IMR-90 (cell line): ENCODE data around the gene PDZD2. TPM values are rescaled to one million over a fixed set of nuclear protein-coding genes. Genes with fewer than 3 reads are reported as not detected.

Source experiments
- ATAC-seq: fragments of 200-7000 bp; cut with Tn5 transposase; 2 replicates; pipeline ENCODE4 v1.9.1; 2020; ENCODE audit warnings: low read depth, mild to moderate bottlenecking, moderate library complexity
- BruUV-seq: library from RNA; stranded (reverse); fragments of 400-500 nt; replicated peaks from 2 replicates; lab custom pipeline; 2021; lab: Mats Ljungman, UMichigan
- CTCF ChIA-PET: fragments of 300-600 bp; formaldehyde crosslinking; extraction: SDS; loops from one replicate; lab custom pipeline; 2021; ENCODE audit warnings: antibody characterized with exemption; lab: Yijun Ruan, JAX
- POLR2A ChIA-PET: fragments of 300-600 bp; sonication (Branson Sonifier 250); formaldehyde crosslinking; loops from one replicate; lab custom pipeline; 2022; ENCODE audit warnings: antibody characterized with exemption; ENCODE audit not compliant: unreplicated experiment; lab: Charles Lee
- DNase-seq: peaks from one replicate; pipeline ENCODE4 v3.0.0; 2013
- H2AFZ ChIP-seq: replicated peaks from 2 replicates; pipeline ENCODE3; 2013; ENCODE audit warnings: low read length, mild to moderate bottlenecking; ENCODE audit not compliant: poor library complexity
- H2AK5ac ChIP-seq: 2 replicates; pipeline ENCODE4 v1.6.1; 2013; ENCODE audit warnings: low read depth, low read length, inconsistent platforms
- H2AK9ac ChIP-seq: replicated peaks from 2 replicates; pipeline ENCODE3; 2013; ENCODE audit warnings: mild to moderate bottlenecking, low read depth, low read length, moderate library complexity; ENCODE audit not compliant: poor library complexity
- H2BK120ac ChIP-seq: 2 replicates; pipeline ENCODE4 v1.6.1; 2013; ENCODE audit warnings: low read depth, low read length, inconsistent platforms
- H2BK15ac ChIP-seq: 3 replicates; pipeline ENCODE4 v1.6.1; 2013; ENCODE audit warnings: low read depth, low read length, inconsistent platforms
- H2BK20ac ChIP-seq: 2 replicates; pipeline ENCODE4 v1.6.1; 2013; ENCODE audit warnings: low read depth, mild to moderate bottlenecking, inconsistent platforms, low read length, moderate library complexity
- H2BK5ac ChIP-seq: 2 replicates; pipeline ENCODE4 v1.6.1; 2013; ENCODE audit warnings: mild to moderate bottlenecking, low read depth, low read length, inconsistent platforms; ENCODE audit not compliant: poor library complexity, severe bottlenecking
- H3K14ac ChIP-seq: replicated peaks from 2 replicates; pipeline ENCODE4 v1.6.1; 2013; ENCODE audit warnings: low read depth, low read length, inconsistent platforms
- H3K18ac ChIP-seq: 2 replicates; pipeline ENCODE4 v1.6.1; 2013; ENCODE audit warnings: low read depth, low read length, control low read depth
- H3K23ac ChIP-seq: 2 replicates; pipeline ENCODE4 v1.6.1; 2013; ENCODE audit warnings: low read depth, low read length, inconsistent platforms
- H3K27ac ChIP-seq: 2 replicates; pipeline ENCODE4 v1.5.1; 2013; ENCODE audit warnings: mild to moderate bottlenecking, control low read depth, low read length; ENCODE audit not compliant: insufficient read depth
- H3K27me3 ChIP-seq: 2 replicates; pipeline ENCODE4 v1.6.1; 2013; ENCODE audit warnings: low read length; ENCODE audit not compliant: control insufficient read depth, insufficient read depth
- H3K36me3 ChIP-seq: 2 replicates; pipeline ENCODE4 v1.6.1; 2013; ENCODE audit warnings: low read length, mixed read lengths; ENCODE audit not compliant: control insufficient read depth, insufficient read depth
- H3K4ac ChIP-seq: 2 replicates; pipeline ENCODE4 v1.6.1; 2013; ENCODE audit warnings: low read depth, low read length, inconsistent platforms
- H3K4me1 ChIP-seq: 2 replicates; pipeline ENCODE4 v1.6.1; 2013; ENCODE audit warnings: low read length, mixed read lengths; ENCODE audit not compliant: control insufficient read depth, insufficient read depth
- H3K4me2 ChIP-seq: 2 replicates; pipeline ENCODE4 v1.6.1; 2013; ENCODE audit warnings: low read depth, mild to moderate bottlenecking, control low read depth, low read length, moderate library complexity
- H3K4me3 ChIP-seq: 2 replicates; pipeline ENCODE4 v1.5.1; 2013; ENCODE audit warnings: low read depth, mild to moderate bottlenecking, control low read depth, low read length, moderate library complexity; ENCODE audit not compliant: insufficient read depth
- H3K56ac ChIP-seq: 2 replicates; pipeline ENCODE4 v1.6.1; 2013; ENCODE audit warnings: low read length, inconsistent platforms; ENCODE audit not compliant: insufficient read depth; ENCODE audit errors: extremely low read depth
- H3K79me1 ChIP-seq, 2 experiments: 2 replicates each; pipeline ENCODE4 v1.6.1; 2013; ENCODE audit warnings: low read length in 2 of 2, inconsistent platforms in 1 of 2, low read depth in 1 of 2
- H3K9ac ChIP-seq: 2 replicates; pipeline ENCODE4 v1.6.1; 2013; ENCODE audit warnings: low read depth, low read length, control low read depth
- H3K9me1 ChIP-seq: 2 replicates; pipeline ENCODE4 v1.6.1; 2013; ENCODE audit warnings: low read length, inconsistent platforms; ENCODE audit not compliant: insufficient read depth
- H3K9me3 ChIP-seq: 2 replicates; pipeline ENCODE4 v1.6.1; 2013; ENCODE audit warnings: low read length; ENCODE audit not compliant: control insufficient read depth, insufficient read depth
- H4K20me1 ChIP-seq: 2 replicates; pipeline ENCODE4 v1.6.1; 2013; ENCODE audit warnings: low read length, inconsistent platforms; ENCODE audit not compliant: insufficient read depth
- H4K5ac ChIP-seq: 2 replicates; pipeline ENCODE4 v1.6.1; 2013; ENCODE audit warnings: mild to moderate bottlenecking, low read depth, low read length, control low read depth
- H4K8ac ChIP-seq, 2 experiments: 2 replicates each; pipeline ENCODE4 v1.6.1; 2013; ENCODE audit warnings: low read depth in 2 of 2, low read length in 2 of 2, control low read depth in 1 of 2, inconsistent platforms in 1 of 2
- H4K91ac ChIP-seq: 2 replicates; pipeline ENCODE4 v1.6.1; 2013; ENCODE audit warnings: low read depth, low read length, inconsistent platforms; ENCODE audit not compliant: insufficient read depth
- BHLHE40 ChIP-seq: fragments of 150-350 bp; IDR thresholded peaks from 2 replicates; pipeline ENCODE4 v1.6.1; 2016; ENCODE audit warnings: mild to moderate bottlenecking, low read depth, low read length
- CEBPB ChIP-seq: IDR thresholded peaks from 2 replicates; pipeline ENCODE4 v1.6.1; 2012; ENCODE audit warnings: low read depth, low read length, improper control_type of control experiment
- CHD1 ChIP-seq: IDR thresholded peaks from 2 replicates; pipeline ENCODE4 v1.6.1; 2012; ENCODE audit warnings: low read depth, low read length, improper control_type of control experiment
- FOS ChIP-seq: fragments of 150-350 bp; IDR thresholded peaks from 2 replicates; pipeline ENCODE4 v1.6.1; 2016; ENCODE audit warnings: low read depth, low read length
- MAFK ChIP-seq: IDR thresholded peaks from 2 replicates; pipeline ENCODE4 v1.6.1; 2012; ENCODE audit warnings: low read depth, low read length, improper control_type of control experiment
- MAZ ChIP-seq: IDR thresholded peaks from 2 replicates; pipeline ENCODE4 v1.6.1; 2012; ENCODE audit warnings: low read depth, mild to moderate bottlenecking, low read length, improper control_type of control experiment, moderate library complexity, borderline replicate concordance
- MXI1 ChIP-seq: IDR thresholded peaks from 2 replicates; pipeline ENCODE4 v1.6.1; 2012; ENCODE audit warnings: low read depth, mild to moderate bottlenecking, low read length, moderate library complexity, borderline replicate concordance
- NFE2L2 ChIP-seq: fragments of 150-350 bp; IDR thresholded peaks from 2 replicates; pipeline ENCODE4 v1.6.1; 2016; ENCODE audit warnings: low read depth, mild to moderate bottlenecking, low read length
- POLR2A ChIP-seq: IDR thresholded peaks from 2 replicates; pipeline ENCODE4 v1.6.1; 2012; ENCODE audit warnings: mild to moderate bottlenecking, low read depth, low read length
- RAD21 ChIP-seq: IDR thresholded peaks from 2 replicates; pipeline ENCODE4 v1.6.1; 2012; ENCODE audit warnings: low read length, improper control_type of control experiment
- RCOR1 ChIP-seq: IDR thresholded peaks from 2 replicates; pipeline ENCODE4 v1.6.1; 2012; ENCODE audit warnings: mild to moderate bottlenecking, low read length, improper control_type of control experiment; ENCODE audit not compliant: insufficient replicate concordance
- RFX5 ChIP-seq: IDR thresholded peaks from 2 replicates; pipeline ENCODE4 v1.8.0; 2012; ENCODE audit warnings: low read depth, mild to moderate bottlenecking, low read length, moderate library complexity
- SMC3 ChIP-seq: fragments of 150-350 bp; IDR thresholded peaks from 2 replicates; pipeline ENCODE4 v1.6.1; 2016; ENCODE audit warnings: low read depth, mild to moderate bottlenecking, antibody characterized with exemption, low read length, moderate library complexity
- WGBS, 2 experiments: methylation state at CpG; one replicate each; pipeline versions ENCODE4 v1.1.5 to v1.1.7; 2013; ENCODE audit warnings: missing lambda C conversion rate in 2 of 2; ENCODE audit not compliant: insufficient read length in 1 of 2; ENCODE audit errors: extremely low coverage in 2 of 2; 5-methylcytosine and 5-hydroxymethylcytosine counted together
- dilution Hi-C: fragments of 300-500 bp; cut with HindIII; formaldehyde crosslinking; loops from one replicate; pipeline ENCODE4 v1.14.3; 2018; ENCODE audit warnings: low sequenced_read_pairs; ENCODE audit not compliant: unreplicated experiment
- in situ Hi-C: fragments of 300-500 bp; cut with MboI; formaldehyde crosslinking; loops from 3 replicates; pipeline ENCODE4 v1.14.3; 2019; ENCODE audit warnings: low sequenced_read_pairs, inconsistent platforms, mixed read lengths
- intact Hi-C: fragments of 100-400 bp; cut with micrococcal nuclease; formaldehyde crosslinking; loops from 2 replicates; pipeline ENCODE4 v1.10.0; 2022
- polyA plus RNA-seq, 3 experiments: library from polyadenylated mRNA; depleted of rRNA; stranded (reverse); fragments of >200 nt; gene quantifications; 2 replicates each; pipeline ENCODE4 v1.2.3, GENCODE V29; 2012; ENCODE audit warnings: low replicate concordance in 1 of 3
- total RNA-seq: library from RNA; depleted of rRNA; stranded (reverse); fragments of >200 nt; gene quantifications from 2 replicates; pipeline ENCODE4 v1.2.3, GENCODE V29; 2012
- TF ChIP-seq, protein P1 (sequence below): fragments of 150-350 bp; IDR thresholded peaks from 2 replicates; pipeline ENCODE4 v1.6.1; 2017; ENCODE audit warnings: mild to moderate bottlenecking, antibody characterized with exemption, low read length, low read depth
- TF ChIP-seq, protein P2 (sequence below): fragments of 150-350 bp; IDR thresholded peaks from 2 replicates; pipeline ENCODE4 v1.6.1; 2016; ENCODE audit warnings: low read depth, mild to moderate bottlenecking, low read length, moderate library complexity, borderline replicate concordance
- TF ChIP-seq, protein P3 (sequence below): conservative IDR thresholded peaks from 2 replicates; pipeline ENCODE4 v1.5.1; 2012; ENCODE audit warnings: mild to moderate bottlenecking, low read depth, low read length, improper control_type of control experiment

The PDZD2 gene
- total and polyA plus RNA-seq, 2 of the 4 experiments (the other 2 are of a cell fraction), result under 0.01 to 0.02 TPM

DNA sequence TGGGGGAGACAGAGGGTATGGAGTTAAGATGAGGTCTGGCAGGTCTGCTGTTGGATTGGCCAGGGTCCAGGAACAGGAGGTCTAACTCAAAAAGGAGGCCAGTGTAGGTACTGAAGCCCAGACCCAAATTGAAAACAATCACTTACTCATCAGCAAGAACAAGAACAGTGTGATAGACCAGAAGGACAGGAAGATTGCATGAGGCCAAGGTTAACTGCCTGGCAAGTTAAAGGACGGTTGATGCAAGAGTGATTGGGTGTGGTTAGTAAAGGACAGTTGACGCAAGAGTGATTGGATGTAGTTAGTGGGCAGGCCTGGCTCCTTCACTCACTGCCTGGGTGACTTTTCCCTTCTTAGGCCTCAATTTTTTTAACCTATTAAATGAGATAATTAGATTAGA, 132.6 kb downstream of the PDZD2 start:
- H4K20me1 ChIP-seq, result no peaks in the 10 kb centered on the region
- no peaks in the 10 kb centered on the region for H3K4me1 ChIP-seq
- no peak overlapping the region for H2AK5ac ChIP-seq
- DNase-seq, result no peak
- H2AFZ ChIP-seq, result no peak overlapping the region
- no peak overlapping the region for H3K9ac ChIP-seq
- H3K23ac ChIP-seq, result no peak overlapping the region
- no peak overlapping the region for H3K4ac ChIP-seq
- H3K79me1 ChIP-seq, result no peaks in the 10 kb centered on the region
- H2AK9ac ChIP-seq, result no peak overlapping the region
- H3K27ac ChIP-seq, result no peak overlapping the region
- BruUV-seq, result no TSS peak
- no peak overlapping the region for H4K91ac ChIP-seq
- intact Hi-C loops (no loop called here), in situ Hi-C loops (no loop called here), dilution Hi-C loops (no loop called here)
- no peak overlapping the region for H2BK5ac ChIP-seq
- H3K56ac ChIP-seq, result no peak overlapping the region
- TF ChIP-seq CHD1, result no peak
- no peak for TF ChIP-seq SMC3
- TF ChIP-seq FOS, result no peak
- no peak for TF ChIP-seq MAZ
- TF ChIP-seq POLR2A, result no peak
- TF ChIP-seq BHLHE40, result no peak
- no peak for TF ChIP-seq CEBPB
- no peak for TF ChIP-seq RAD21
- TF ChIP-seq MAFK, result no peak
- no peak for TF ChIP-seq MXI1
- TF ChIP-seq RCOR1, result no peak
- TF ChIP-seq, protein P1, sequence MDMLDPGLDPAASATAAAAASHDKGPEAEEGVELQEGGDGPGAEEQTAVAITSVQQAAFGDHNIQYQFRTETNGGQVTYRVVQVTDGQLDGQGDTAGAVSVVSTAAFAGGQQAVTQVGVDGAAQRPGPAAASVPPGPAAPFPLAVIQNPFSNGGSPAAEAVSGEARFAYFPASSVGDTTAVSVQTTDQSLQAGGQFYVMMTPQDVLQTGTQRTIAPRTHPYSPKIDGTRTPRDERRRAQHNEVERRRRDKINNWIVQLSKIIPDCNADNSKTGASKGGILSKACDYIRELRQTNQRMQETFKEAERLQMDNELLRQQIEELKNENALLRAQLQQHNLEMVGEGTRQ, result no peak
- TF ChIP-seq, protein P2, sequence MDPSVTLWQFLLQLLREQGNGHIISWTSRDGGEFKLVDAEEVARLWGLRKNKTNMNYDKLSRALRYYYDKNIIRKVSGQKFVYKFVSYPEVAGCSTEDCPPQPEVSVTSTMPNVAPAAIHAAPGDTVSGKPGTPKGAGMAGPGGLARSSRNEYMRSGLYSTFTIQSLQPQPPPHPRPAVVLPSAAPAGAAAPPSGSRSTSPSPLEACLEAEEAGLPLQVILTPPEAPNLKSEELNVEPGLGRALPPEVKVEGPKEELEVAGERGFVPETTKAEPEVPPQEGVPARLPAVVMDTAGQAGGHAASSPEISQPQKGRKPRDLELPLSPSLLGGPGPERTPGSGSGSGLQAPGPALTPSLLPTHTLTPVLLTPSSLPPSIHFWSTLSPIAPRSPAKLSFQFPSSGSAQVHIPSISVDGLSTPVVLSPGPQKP, result no peak
- no peak for TF ChIP-seq RFX5
- TF ChIP-seq, protein P3, sequence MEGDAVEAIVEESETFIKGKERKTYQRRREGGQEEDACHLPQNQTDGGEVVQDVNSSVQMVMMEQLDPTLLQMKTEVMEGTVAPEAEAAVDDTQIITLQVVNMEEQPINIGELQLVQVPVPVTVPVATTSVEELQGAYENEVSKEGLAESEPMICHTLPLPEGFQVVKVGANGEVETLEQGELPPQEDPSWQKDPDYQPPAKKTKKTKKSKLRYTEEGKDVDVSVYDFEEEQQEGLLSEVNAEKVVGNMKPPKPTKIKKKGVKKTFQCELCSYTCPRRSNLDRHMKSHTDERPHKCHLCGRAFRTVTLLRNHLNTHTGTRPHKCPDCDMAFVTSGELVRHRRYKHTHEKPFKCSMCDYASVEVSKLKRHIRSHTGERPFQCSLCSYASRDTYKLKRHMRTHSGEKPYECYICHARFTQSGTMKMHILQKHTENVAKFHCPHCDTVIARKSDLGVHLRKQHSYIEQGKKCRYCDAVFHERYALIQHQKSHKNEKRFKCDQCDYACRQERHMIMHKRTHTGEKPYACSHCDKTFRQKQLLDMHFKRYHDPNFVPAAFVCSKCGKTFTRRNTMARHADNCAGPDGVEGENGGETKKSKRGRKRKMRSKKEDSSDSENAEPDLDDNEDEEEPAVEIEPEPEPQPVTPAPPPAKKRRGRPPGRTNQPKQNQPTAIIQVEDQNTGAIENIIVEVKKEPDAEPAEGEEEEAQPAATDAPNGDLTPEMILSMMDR, result no peak
- no peak for TF ChIP-seq NFE2L2
- no peak overlapping the region for H4K8ac ChIP-seq
- POLR2A ChIA-PET, result no interaction called here
- H2BK20ac ChIP-seq, result no peak overlapping the region
- H3K14ac ChIP-seq, result no peak overlapping the region
- no peak overlapping the region for H3K4me2 ChIP-seq
- no CpG with 5 or more reads among the region's 2 CpGs for WGBS, 2 experiments
- H3K9me1 ChIP-seq, result no peaks in the 10 kb centered on the region
- no peak overlapping the region for H4K5ac ChIP-seq
- H3K36me3 ChIP-seq, result no peaks in the 10 kb centered on the region
- peaks cover 16% of the 10 kb centered on the region for H3K27me3 ChIP-seq
- H3K9me3 ChIP-seq, result no peaks in the 10 kb centered on the region
- ATAC-seq, result no peak
- no peak overlapping the region for H3K4me3 ChIP-seq
- CTCF ChIA-PET, result no interaction called here
- H2BK15ac ChIP-seq, result no peak overlapping the region
- no peak overlapping the region for H2BK120ac ChIP-seq
- H3K18ac ChIP-seq, result no peak overlapping the region
